HUES48 (cell line): ENCODE data around the gene TRAPPC6A.

Source experiments
- H3K27ac ChIP-seq: one replicate; pipeline ENCODE4 v1.7.0; 2013; ENCODE audit warnings: low read depth, low read length, inconsistent platforms
- H3K27me3 ChIP-seq: 2 replicates; pipeline ENCODE4 v1.6.1; 2013; ENCODE audit warnings: mild to moderate bottlenecking, low read length; ENCODE audit not compliant: control insufficient read depth, insufficient read depth
- H3K36me3 ChIP-seq: 2 replicates; pipeline ENCODE4 v1.6.1; 2013; ENCODE audit warnings: low read length; ENCODE audit not compliant: control insufficient read depth, insufficient read depth
- H3K4me1 ChIP-seq: 2 replicates; pipeline ENCODE4 v1.6.1; 2013; ENCODE audit warnings: mild to moderate bottlenecking, low read length; ENCODE audit not compliant: control insufficient read depth, insufficient read depth
- H3K4me3 ChIP-seq: 2 replicates; pipeline ENCODE4 v1.5.1; 2013; ENCODE audit warnings: mild to moderate bottlenecking, low read depth, low read length
- H3K9ac ChIP-seq: 2 replicates; pipeline ENCODE4 v1.6.1; 2013; ENCODE audit warnings: mild to moderate bottlenecking, low read depth, low read length, moderate library complexity
- H3K9me3 ChIP-seq: 2 replicates; pipeline ENCODE4 v1.6.1; 2013; ENCODE audit warnings: low read length; ENCODE audit not compliant: control insufficient read depth, insufficient read depth

Gene TRAPPC6A

DNA sequence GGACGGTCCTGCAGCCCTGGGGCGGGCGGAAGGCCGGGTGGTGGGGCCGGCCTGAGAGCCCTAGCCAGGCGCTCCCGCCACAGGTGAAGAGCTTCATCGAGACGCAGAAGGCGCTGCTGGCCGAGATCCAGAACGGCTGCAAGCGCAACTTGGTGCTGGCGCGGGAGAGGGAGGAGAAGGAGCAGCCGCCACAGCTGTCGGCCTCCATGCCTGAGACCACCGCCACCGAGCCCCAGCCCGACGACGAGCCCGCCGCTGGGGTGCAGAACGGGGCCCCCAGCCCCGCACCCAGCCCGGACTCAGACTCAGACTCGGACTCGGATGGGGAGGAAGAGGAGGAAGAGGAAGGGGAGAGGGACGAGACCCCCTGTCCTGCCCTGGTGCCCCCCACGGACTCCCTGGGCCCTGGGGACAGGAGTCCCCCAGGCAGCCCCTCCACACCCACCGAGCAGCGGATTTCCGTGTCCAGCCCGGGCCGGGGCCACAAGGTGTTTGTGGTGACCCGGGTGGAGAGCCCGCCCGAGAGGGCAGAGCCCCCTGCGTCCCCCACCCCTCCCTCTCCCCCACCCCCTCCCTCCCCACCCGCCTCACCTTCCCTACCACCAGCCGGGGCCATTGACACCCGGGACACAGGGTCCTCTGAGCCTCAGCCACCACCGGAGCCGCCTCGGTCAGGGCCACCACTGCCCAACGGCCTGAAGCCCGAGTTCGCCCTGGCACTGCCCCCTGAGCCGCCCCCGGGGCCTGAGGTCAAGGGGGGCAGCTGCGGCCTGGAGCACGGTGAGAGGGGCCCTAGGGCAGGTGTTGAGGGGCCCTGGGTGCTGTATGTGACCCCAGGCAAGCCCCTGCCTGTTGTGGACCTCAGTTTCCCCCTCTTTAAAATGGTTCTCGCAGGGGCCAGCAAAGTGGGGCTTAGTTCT lies 32.5 kb downstream of the TRAPPC6A start:
- Histone ChIP-seq H3K4me3 (no peak overlapping the region), H3K27me3 (no peaks in the 10 kb centered on the region), H3K9ac (no peak overlapping the region), H3K36me3 (peaks cover 49% of the 10 kb centered on the region), H3K4me1 (no peaks in the 10 kb centered on the region), H3K27ac (no peak overlapping the region), H3K9me3 (no peaks in the 10 kb centered on the region)

DNA sequence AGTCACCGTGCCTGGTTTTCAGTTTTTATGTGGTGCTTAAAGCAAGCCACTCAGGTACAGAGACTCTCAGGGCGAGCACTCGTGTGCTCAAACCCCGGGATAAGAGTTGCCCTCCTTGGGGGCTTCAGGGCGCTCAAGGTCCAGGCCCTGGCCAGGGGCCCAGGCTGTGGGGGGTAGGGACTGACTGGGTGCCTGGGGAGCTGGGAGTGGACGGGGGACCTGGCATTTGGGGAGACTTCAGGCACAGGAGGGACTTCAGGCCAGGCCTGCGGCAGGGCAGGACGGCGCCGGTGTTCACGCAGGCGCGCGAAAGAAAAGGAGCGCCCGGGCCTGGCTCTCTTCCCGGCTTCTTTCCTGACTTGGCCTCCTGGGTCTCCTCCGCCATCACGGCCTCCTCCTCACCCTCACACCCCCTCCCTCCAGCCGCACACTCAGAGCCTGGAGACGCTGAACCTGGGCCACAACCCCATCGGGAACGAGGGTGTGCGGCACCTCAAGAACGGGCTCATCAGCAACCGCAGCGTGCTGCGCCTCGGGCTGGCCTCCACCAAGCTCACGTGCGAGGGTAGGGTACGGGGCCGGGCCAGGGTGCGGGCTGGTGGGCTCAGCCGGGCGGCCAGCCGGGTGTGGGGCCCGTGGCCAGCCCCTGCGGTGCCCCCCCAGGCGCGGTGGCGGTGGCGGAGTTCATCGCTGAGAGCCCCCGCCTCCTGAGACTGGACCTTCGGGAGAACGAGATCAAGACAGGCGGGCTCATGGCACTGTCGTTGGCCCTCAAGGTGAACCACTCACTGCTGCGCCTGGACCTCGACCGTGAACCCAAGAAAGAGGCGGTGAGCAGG lies 33.4 kb downstream of the TRAPPC6A start:
- H3K4me1 ChIP-seq = no peaks in the 10 kb centered on the region
- H3K27me3 ChIP-seq = no peaks in the 10 kb centered on the region
- no peak overlapping the region for H3K4me3 ChIP-seq
- H3K9me3 ChIP-seq = no peaks in the 10 kb centered on the region
- no peak overlapping the region for H3K9ac ChIP-seq
- H3K27ac ChIP-seq = no peak overlapping the region
- H3K36me3 ChIP-seq = peaks cover 49% of the 10 kb centered on the region

DNA sequence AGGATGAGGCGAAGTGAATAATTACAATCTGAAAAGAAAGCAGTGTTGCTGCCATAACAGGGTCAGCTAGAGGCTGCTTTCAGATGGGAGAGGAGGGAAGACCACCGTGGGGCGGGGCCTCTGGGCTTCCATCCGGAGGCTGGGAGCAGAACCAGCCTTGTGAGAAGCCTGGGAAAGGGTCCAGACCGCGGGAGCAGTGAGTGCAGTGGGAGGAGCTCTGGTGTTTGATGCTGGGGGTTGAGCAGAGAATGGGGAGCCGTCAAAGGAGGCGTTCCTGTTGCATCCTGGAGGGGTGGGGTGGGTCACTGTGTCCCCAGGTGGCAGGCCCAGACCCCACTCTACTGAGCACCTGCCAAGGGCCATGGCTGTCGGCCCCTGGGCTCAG lies 35.3 kb downstream of the TRAPPC6A start:
- H3K4me1 ChIP-seq = 0 out of 2 replicates have a peak, but pooled peaks cover 6% of the 10 kb centered on the region
- no peaks in the 10 kb centered on the region for H3K9me3 ChIP-seq
- H3K9ac ChIP-seq = no peak overlapping the region
- peaks cover 49% of the 10 kb centered on the region for H3K36me3 ChIP-seq
- H3K27ac ChIP-seq = no peak overlapping the region
- no peaks in the 10 kb centered on the region for H3K27me3 ChIP-seq
- H3K4me3 ChIP-seq = no peak overlapping the region

DNA sequence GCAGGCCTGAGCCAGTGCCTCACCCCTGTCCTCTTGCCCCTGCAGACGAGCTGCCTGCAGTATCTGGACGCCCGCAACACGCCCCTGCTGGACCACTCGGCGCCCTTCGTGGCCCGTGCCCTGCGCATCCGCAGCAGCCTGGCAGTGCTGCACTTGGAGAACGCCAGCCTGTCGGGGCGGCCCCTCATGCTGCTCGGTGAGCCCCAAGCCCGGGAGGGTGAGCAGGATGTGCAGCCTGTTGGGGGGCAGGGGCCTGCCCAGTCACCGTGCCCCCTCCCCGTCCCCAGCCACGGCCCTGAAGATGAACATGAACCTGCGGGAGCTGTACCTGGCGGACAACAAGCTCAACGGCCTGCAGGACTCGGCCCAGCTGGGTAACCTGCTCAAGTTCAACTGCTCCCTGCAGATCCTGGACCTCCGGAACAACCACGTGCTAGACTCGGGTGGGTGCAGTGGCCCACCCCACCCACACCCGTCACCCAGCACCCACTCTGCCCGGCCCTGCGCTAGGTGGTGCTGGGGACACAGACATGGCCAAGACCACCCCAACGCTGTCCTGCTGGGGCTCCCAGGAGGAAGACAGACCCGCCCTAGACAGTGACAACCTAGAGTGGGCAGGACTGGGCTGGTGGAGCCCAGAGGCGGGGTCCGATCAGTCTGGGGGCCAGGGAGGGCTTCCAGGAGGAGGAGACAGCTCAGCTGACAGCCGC lies 35.9 kb downstream of the TRAPPC6A start:
- no peak overlapping the region for H3K27ac ChIP-seq

DNA sequence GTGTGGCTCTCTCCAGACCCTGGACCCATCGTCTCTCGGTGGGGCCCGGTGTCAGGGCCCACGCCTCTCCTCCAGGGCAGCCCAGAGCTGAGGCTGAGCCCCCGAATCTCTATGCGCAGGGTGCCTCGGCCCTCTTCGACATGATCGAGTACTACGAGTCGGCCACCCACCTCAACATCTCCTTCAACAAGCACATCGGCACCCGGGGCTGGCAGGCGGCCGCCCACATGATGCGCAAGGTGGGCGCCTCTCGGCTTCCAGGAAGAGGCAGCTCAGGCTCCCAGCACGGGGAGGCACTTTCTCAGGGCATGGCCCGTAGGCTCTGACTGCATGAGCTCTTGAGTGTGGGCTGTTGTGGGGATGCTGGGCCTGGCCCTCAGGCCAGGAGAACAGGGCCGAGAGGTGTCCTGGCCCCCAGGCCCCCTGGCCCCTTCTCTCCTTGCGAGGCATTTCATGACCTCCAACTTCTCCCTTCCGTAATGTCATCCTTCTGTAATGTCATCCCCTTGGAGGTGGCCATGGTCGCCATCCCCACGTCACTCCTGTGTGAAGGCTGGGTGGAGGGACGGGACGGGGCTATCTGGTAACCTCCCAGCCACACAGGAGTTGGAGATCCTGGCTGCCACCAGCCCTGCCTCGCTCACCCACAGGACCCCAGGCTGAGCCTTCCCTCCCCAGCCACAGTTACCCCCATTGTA lies 36.7 kb downstream of the TRAPPC6A start:
- H3K4me1 ChIP-seq = 0 out of 2 replicates have a peak, but pooled peaks cover 10% of the 10 kb centered on the region
- peaks cover 41% of the 10 kb centered on the region for H3K36me3 ChIP-seq
- no peak overlapping the region for H3K9ac ChIP-seq
- no peaks in the 10 kb centered on the region for H3K9me3 ChIP-seq
- H3K4me3 ChIP-seq = no peak overlapping the region
- no peaks in the 10 kb centered on the region for H3K27me3 ChIP-seq
- no peak overlapping the region for H3K27ac ChIP-seq

More for the DNA sequence above, 35.9 kb downstream of the TRAPPC6A start:
- Histone ChIP-seq H3K4me1 (0 out of 2 replicates have a peak, but pooled peaks cover 6% of the 10 kb centered on the region), H3K9ac (no peak overlapping the region), H3K4me3 (no peak overlapping the region), H3K27me3 (no peaks in the 10 kb centered on the region), H3K9me3 (no peaks in the 10 kb centered on the region), H3K36me3 (peaks cover 46% of the 10 kb centered on the region)

DNA sequence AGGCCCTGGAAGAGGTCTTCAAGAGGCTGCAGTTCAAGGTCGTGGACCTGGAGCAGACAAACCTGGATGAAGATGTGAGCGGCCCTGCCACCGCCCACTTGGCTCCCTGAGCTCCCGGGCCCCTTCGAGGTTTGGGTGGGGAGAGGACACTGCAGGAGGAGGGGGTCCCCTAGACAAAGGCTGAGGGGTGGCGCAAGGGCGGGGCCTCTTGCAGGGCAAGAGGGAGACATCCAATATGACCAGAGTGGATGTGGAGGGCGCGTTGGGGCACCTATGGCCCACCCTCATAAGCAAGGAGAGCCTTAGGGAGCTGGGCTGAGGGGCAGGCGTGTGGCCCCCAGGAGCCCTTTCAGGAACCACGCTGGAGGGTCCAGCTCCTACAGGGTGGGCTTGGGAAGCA lies 37.5 kb downstream of the TRAPPC6A start:
- Histone ChIP-seq H3K36me3 (peaks cover 36% of the 10 kb centered on the region), H3K9ac (no peak overlapping the region), H3K4me3 (no peak overlapping the region), H3K27me3 (no peaks in the 10 kb centered on the region), H3K4me1 (0 out of 2 replicates have a peak, but pooled peaks cover 13% of the 10 kb centered on the region), H3K27ac (no peak overlapping the region), H3K9me3 (no peaks in the 10 kb centered on the region)

DNA sequence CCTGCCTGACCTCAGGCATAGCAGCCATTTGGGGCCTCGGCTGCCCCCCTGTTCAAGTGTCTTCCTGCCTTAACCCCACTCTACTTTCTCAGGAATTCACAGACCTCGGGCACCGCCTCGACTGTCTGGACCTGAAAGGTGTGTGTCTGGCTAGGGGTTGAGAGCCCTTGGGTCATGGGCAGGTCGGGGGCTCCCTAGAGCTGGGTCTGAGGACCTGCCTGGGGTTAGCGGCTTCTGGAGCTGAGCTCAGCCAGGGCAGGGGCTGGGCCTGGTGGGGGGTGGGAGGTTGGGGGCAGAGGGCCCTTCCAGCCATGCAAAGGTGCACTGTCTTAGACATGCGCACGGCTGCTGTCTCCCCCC lies 37.9 kb downstream of the TRAPPC6A start:
- H3K9me3 ChIP-seq = no peaks in the 10 kb centered on the region
- peaks cover 33% of the 10 kb centered on the region for H3K36me3 ChIP-seq
- no peak overlapping the region for H3K27ac ChIP-seq
- no peak overlapping the region for H3K4me3 ChIP-seq
- H3K27me3 ChIP-seq = no peaks in the 10 kb centered on the region
- 0 out of 2 replicates have a peak, but pooled peaks cover 13% of the 10 kb centered on the region for H3K4me1 ChIP-seq
- no peak overlapping the region for H3K9ac ChIP-seq

DNA sequence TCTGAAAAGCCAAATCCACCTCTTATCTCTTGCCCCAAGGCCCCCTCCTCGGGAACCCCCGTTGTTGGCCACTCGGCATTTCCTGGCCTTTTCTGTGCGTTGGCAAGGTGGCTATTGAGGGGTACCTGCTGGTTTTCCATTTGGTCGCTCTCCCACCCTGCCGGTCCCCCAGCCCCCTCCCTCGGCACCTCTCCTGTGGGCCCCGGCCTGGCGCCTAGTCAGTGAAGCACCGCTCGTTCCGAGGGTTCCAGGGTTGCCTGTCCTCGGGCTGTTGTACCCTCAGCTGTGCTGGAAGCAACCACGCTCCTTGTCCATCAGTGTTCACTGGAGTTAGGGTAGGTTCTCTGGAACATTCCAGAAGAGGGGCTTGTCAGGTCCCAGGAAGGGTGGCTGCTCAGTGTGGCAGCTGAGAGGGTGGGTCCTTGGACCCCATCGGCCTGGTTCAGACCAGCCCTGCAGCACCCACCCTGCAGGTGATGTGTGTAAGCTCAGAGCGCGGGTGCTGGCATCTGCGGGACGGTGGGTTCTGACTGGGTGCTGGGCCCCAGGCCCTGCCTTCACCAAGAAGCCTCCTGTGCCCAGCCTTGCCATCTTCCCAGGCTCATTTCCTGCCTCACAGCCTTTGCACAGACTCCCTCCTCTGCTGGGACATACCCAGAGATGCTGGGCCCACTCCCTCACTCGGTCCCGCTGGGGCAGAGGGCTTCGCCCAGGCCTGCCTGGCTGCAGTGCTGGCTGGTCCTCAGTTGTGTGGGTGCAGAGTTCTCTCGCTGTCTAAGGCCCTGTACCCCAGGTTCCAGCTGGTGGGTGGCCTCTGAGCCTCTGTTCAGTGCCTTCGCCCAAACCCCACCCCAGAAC lies 38.5 kb downstream of the TRAPPC6A start:
- H3K27ac ChIP-seq = no peak overlapping the region
- no peaks in the 10 kb centered on the region for H3K27me3 ChIP-seq
- H3K9me3 ChIP-seq = no peaks in the 10 kb centered on the region
- H3K36me3 ChIP-seq = peaks cover 28% of the 10 kb centered on the region
- H3K9ac ChIP-seq = no peak overlapping the region
- 0 out of 2 replicates have a peak, but pooled peaks cover 13% of the 10 kb centered on the region for H3K4me1 ChIP-seq
- H3K4me3 ChIP-seq = no peak overlapping the region

DNA sequence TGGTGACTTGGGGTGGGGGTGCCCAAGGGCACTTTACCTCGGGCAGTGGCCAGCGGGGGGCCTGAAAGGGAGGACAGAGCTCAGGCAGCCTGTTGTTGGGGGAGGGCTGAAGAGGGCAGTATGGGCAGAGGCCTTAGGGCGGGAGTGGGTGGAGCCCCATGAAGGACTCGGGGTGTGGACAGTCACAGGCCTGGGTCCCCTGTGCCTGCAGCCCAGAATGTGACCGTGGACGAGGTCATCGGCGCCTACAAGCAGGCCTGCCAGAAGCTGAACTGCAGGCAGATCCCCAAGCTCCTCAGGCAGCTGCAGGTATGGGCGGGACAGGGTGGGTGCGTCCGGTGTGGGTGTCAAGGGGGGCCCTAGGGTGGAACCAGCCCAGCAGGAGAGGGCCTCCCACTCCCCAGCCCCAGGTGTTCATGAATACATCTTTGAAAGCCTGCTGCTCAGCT lies 39.7 kb downstream of the TRAPPC6A start:
- peaks cover 24% of the 10 kb centered on the region for H3K36me3 ChIP-seq
- H3K9me3 ChIP-seq = no peaks in the 10 kb centered on the region
- H3K27me3 ChIP-seq = no peaks in the 10 kb centered on the region
- H3K4me3 ChIP-seq = no peak overlapping the region
- no peak overlapping the region for H3K27ac ChIP-seq
- 0 out of 2 replicates have a peak, but pooled peaks cover 13% of the 10 kb centered on the region for H3K4me1 ChIP-seq
- H3K9ac ChIP-seq = no peak overlapping the region
